Measurements from ENCODE around the gene DAB1. TPM values are rescaled to one million over a fixed set of nuclear protein-coding genes. Genes with fewer than 3 reads are reported as not detected.

DAB1 gene
- total RNA-seq, 4 donors from 2014 or later: 0.48 to 1.2 TPM; not detected in 2

- no peaks in the 10 kb centered on the region for H3K27me3 ChIP-seq
- no peak overlapping the region for H3K4me3 ChIP-seq
- H3K36me3 ChIP-seq: no peaks in the 10 kb centered on the region
- H3K4me1 ChIP-seq: no peaks in the 10 kb centered on the region
- no peak overlapping the region for H3K27ac ChIP-seq
- WGBS, 2 donors (ENCODE audit: low coverage in 1 of 2): 76 to 77% methylated on average over 5 of the region's 5 CpGs
- in situ Hi-C loops (cut with MboI; ENCODE audit: low pct_ligation_motif_present in 1 of 4, low pct_unique_long_range_greater_than_20kb in 1 of 4, low sequenced_read_pairs in 3 of 4): no loop called here
- intact Hi-C loops (cut with DNase I; ENCODE audit: low total_unique reads): no loop called here
- no peak for DNase-seq
- TF ChIP-seq POLR2A (IDR thresholded peaks at IDR 0.05): no peak
- no peak for TF ChIP-seq EP300 (IDR thresholded peaks at IDR 0.05; ENCODE audit: low read depth)
- TF ChIP-seq POLR2AphosphoS5 (IDR thresholded peaks at IDR 0.05): no peak
- TF ChIP-seq CTCF (IDR thresholded peaks at IDR 0.05): no peak
- no peaks in the 10 kb centered on the region for H3K9me3 ChIP-seq
These were observed 158.8 kb downstream of the DAB1 start for GRCh38 chr1:57265104-57265503.

- no peaks in the 10 kb centered on the region for H3K9me3 ChIP-seq
- intact Hi-C loops (cut with DNase I; ENCODE audit: low total_unique reads): no loop called here
- no peak for DNase-seq
These were observed 161.4 kb downstream of the DAB1 start for GRCh38 chr1:57262472-57262871.

GRCh38 chr1:57258557-57259325 is 165.1 kb downstream of the DAB1 start:
- TF ChIP-seq POLR2AphosphoS5 (IDR thresholded peaks at IDR 0.05): peak in 2 of 3 donors; percentile 24 to 71
- TF ChIP-seq EP300 (IDR thresholded peaks at IDR 0.05; ENCODE audit: low read depth): no peak
- no peak for TF ChIP-seq POLR2A (IDR thresholded peaks at IDR 0.05)
- Histone ChIP-seq H3K4me1 (no peaks in the 10 kb centered on the region), H3K36me3 (no peaks in the 10 kb centered on the region), H3K27me3 (no peaks in the 10 kb centered on the region), H3K9me3 (no peaks in the 10 kb centered on the region), H3K27ac (no peak overlapping the region), H3K4me3 (no peak overlapping the region)
- in situ Hi-C loops (cut with MboI; ENCODE audit: low pct_ligation_motif_present in 1 of 4, low pct_unique_long_range_greater_than_20kb in 1 of 4, low sequenced_read_pairs in 3 of 4) (no loop called here), intact Hi-C loops (cut with DNase I; ENCODE audit: low total_unique reads) (no loop called here)
- WGBS, 2 donors (ENCODE audit: low coverage in 1 of 2): 85 to 87% methylated on average over 5 of the region's 5 CpGs
- DNase-seq: no peak

More at GRCh38 chr1:57262472-57262871, 161.4 kb downstream of the DAB1 start:
- 85% methylated on average over 3 of the region's 3 CpGs; no CpG with 5 or more reads in 1 of the 2 donors for WGBS, 2 donors (ENCODE audit: low coverage in 1 of 2)
- no peak for TF ChIP-seq POLR2AphosphoS5 (IDR thresholded peaks at IDR 0.05)
- no peak for TF ChIP-seq EP300 (IDR thresholded peaks at IDR 0.05; ENCODE audit: low read depth)
- no peak for TF ChIP-seq POLR2A (IDR thresholded peaks at IDR 0.05)
- no peak for TF ChIP-seq CTCF (IDR thresholded peaks at IDR 0.05)
- Histone ChIP-seq H3K36me3 (no peaks in the 10 kb centered on the region), H3K4me1 (no peaks in the 10 kb centered on the region), H3K27ac (no peak overlapping the region), H3K4me3 (no peak overlapping the region), H3K27me3 (no peaks in the 10 kb centered on the region)
- in situ Hi-C loops (cut with MboI; ENCODE audit: low pct_ligation_motif_present in 1 of 4, low pct_unique_long_range_greater_than_20kb in 1 of 4, low sequenced_read_pairs in 3 of 4): no loop called here

GRCh38 chr1:57255945-57256344 is 167.9 kb downstream of the DAB1 start:
- H3K4me1 ChIP-seq: no peaks in the 10 kb centered on the region
- no peaks in the 10 kb centered on the region for H3K9me3 ChIP-seq
- no peak for DNase-seq
- no peak overlapping the region for H3K27ac ChIP-seq
- intact Hi-C loops (cut with DNase I; ENCODE audit: low total_unique reads) (no loop called here), in situ Hi-C loops (cut with MboI; ENCODE audit: low pct_ligation_motif_present in 1 of 4, low pct_unique_long_range_greater_than_20kb in 1 of 4, low sequenced_read_pairs in 3 of 4) (no loop called here)
- H3K27me3 ChIP-seq: no peaks in the 10 kb centered on the region
- WGBS, 2 donors (ENCODE audit: low coverage in 1 of 2): 87 to 89% methylated on average over 5 of the region's 5 CpGs
- TF ChIP-seq POLR2AphosphoS5 (IDR thresholded peaks at IDR 0.05): no peak
- no peak for TF ChIP-seq POLR2A (IDR thresholded peaks at IDR 0.05)
- no peak for TF ChIP-seq CTCF (IDR thresholded peaks at IDR 0.05)
- no peak for TF ChIP-seq EP300 (IDR thresholded peaks at IDR 0.05; ENCODE audit: low read depth)
- no peaks in the 10 kb centered on the region for H3K36me3 ChIP-seq
- H3K4me3 ChIP-seq: no peak overlapping the region

Measured in transverse colon (tissue), 4 donors.